OCI-LY7 (cell line): ENCODE data around the gene CFB.

Experiments used
- EZH2phosphoT487 ChIP-seq: fragments of 200-600 bp; sonication (generic); IDR thresholded peaks from 2 replicates; pipeline ENCODE4 v1.6.1; 2018; ENCODE audit warnings: low read depth, borderline replicate concordance, mild to moderate bottlenecking, mixed run types, antibody characterized with exemption, low read length, moderate library complexity, mixed read lengths
- TF ChIP-seq, protein P1 (sequence below): fragments of 200-600 bp; sonication (generic); conservative IDR thresholded peaks from 2 replicates; pipeline ENCODE4 v1.5.1; 2014; ENCODE audit warnings: mild to moderate bottlenecking, antibody characterized with exemption, low read length, moderate library complexity, mixed read lengths

DNA sequence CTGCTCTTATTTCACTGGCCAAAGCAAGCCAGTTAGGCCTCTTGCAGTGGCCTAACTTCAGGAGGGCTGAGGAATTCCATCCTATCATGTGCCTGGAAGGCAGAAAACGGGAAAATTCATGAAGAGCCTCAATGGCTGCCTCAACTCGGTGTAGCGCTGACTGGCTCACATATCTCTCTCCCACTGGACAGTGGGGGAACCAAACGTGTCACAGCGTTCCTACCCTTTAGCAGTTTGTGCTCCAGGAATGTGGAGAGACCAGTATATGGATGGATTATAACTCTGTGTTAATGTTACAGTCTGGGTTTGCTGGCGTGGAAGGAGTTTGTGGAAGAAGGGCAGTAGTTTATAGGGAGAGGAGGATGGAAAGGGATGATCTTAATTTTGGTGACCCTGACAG lies 30.1 kb upstream of the CFB start:
- TF ChIP-seq, protein P1, sequence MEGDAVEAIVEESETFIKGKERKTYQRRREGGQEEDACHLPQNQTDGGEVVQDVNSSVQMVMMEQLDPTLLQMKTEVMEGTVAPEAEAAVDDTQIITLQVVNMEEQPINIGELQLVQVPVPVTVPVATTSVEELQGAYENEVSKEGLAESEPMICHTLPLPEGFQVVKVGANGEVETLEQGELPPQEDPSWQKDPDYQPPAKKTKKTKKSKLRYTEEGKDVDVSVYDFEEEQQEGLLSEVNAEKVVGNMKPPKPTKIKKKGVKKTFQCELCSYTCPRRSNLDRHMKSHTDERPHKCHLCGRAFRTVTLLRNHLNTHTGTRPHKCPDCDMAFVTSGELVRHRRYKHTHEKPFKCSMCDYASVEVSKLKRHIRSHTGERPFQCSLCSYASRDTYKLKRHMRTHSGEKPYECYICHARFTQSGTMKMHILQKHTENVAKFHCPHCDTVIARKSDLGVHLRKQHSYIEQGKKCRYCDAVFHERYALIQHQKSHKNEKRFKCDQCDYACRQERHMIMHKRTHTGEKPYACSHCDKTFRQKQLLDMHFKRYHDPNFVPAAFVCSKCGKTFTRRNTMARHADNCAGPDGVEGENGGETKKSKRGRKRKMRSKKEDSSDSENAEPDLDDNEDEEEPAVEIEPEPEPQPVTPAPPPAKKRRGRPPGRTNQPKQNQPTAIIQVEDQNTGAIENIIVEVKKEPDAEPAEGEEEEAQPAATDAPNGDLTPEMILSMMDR: no peak
- TF ChIP-seq EZH2phosphoT487: no peak
